ENCODE results near the gene NKAIN2.

DNA sequence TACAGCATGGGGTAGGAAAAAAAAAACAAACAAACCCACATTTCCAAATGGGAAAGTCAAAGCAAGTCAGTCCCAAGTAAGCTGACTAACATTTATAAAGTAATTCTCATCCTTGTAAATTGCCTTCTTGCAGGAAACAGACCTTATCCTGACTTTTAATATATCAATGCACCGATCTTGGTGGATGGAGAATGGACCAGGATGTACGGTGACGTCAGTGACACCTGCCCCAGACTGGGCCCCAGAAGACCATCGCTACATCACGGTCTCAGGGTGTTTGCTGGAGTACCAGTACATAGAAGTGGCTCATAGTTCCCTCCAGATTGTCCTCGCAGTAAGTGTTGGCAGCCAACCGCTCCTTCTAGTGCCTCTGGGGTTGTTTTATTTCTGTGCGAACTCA is 854.4 kb downstream of the NKAIN2 start:
- TF ChIP-seq EZH2 (IDR thresholded peaks at IDR 0.05; ENCODE audit: low read length) = no peak
- TF ChIP-seq, protein P1, sequence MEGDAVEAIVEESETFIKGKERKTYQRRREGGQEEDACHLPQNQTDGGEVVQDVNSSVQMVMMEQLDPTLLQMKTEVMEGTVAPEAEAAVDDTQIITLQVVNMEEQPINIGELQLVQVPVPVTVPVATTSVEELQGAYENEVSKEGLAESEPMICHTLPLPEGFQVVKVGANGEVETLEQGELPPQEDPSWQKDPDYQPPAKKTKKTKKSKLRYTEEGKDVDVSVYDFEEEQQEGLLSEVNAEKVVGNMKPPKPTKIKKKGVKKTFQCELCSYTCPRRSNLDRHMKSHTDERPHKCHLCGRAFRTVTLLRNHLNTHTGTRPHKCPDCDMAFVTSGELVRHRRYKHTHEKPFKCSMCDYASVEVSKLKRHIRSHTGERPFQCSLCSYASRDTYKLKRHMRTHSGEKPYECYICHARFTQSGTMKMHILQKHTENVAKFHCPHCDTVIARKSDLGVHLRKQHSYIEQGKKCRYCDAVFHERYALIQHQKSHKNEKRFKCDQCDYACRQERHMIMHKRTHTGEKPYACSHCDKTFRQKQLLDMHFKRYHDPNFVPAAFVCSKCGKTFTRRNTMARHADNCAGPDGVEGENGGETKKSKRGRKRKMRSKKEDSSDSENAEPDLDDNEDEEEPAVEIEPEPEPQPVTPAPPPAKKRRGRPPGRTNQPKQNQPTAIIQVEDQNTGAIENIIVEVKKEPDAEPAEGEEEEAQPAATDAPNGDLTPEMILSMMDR (optimal IDR thresholded peaks at IDR 0.05 in 1 of 3, IDR thresholded peaks at IDR 0.05 in 1 of 3, conservative IDR thresholded peaks at IDR 0.05 in 1 of 3; ENCODE audit: extremely low read depth in 1 of 3, insufficient read depth in 2 of 3, low read length in 3 of 3) = no peak
